ENCODE data around the gene PROZ.
"Not testable (repeated sequence)": the region's sequence is repeated elsewhere in the genome, so short reads cannot be mapped to it uniquely, and the experiment has no call there.

The PROZ gene

DNA sequence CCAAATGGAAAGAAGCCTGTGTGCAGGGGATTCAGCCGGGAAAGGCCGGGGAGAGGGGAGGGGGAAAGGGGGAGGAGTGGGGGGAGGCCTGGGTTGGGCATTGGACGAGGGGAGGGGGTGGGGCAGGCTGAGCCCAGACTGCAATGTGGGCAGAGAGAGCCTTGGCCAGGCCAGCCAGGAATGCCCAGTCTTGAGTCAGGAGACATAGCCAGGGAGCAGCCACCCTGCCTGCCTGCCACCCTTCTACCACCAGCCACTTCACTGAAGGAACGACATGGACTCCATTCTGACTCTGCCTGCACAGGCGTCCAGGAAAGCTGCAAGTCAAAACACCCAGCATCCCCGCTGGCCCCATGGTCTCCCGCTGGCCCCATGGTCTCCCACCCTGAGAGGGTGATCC lies 498 bp downstream of the PROZ start:
- no peak for DNase-seq

DNA sequence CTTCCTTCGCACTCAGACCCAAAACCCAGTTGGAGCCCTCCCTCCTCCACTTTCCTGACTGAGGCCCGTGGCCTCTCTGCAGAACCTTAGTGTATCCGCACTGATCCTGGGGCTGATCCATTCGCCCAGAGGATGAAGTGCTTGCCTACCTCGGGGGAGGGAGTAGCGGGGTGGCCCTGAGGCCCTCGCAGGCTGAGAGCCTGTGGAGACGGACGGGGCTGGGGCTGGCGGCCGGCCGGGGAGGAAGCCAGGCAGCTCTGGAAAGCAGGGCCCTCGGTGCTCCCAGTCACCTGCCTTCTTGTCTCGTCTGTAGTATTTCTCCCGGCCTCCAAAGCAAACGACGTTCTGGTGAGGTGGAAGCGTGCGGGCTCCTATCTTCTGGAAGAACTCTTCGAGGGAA lies 1.3 kb downstream of the PROZ start:
- DNase-seq: no peak

DNA sequence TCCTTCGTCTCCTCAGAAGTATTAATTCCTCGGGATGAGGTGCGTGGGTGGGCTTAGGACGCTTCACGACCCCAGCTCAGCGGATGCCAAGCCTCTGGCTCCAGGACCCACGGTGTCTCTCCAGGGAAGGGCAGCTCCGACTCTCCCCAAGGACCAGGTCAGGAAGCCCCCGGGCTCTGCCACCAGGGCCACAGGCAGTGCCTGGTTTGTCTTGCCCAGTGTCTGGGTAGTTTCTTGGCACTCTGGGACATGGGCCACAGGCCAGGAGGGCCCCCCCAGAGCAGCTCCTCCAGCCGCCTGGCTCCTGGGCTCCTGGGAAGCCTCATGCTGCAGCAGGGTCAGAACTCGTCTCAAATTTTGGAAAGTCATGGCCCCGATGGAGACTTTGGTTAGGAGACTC lies 2.5 kb downstream of the PROZ start:
- DNase-seq: no peak

DNA sequence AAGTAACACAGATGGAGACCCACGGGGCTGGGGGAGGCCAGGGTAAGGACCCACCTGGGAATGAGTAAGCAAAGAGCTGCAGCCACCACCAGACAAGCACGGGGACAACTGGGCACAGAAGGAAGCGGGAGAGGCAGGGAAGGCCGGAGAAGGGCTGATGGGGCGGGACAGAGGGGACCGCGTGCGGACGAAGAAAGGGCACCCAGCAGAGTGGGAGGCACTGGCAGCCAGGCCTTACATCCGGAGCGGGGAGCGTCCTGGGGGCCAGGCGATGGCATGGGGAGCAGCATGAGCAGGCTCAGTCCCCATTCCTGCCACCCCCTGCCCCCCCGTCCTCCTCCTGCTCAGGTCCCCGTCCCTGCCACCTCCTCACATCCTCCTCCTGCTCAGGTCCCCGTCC lies 3.0 kb downstream of the PROZ start:
- DNase-seq: no peak

DNA sequence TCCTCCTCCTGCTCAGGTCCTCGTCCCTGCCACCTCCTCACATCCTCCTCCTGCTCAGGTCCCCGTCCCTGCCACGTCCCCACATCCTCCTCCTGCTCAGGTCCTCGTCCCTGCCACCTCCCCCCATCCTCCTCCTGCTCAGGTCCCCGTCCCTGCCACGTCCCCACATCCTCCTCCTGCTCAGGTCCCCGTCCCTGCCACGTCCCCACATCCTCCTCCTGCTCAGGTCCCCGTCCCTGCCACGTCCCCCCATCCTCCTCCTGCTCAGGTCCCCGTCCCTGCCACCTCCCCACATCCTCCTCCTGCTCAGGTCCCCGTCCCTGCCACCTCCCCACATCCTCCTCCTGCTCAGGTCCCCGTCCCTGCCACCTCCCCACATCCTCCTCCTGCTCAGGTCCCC lies 3.5 kb downstream of the PROZ start:
- not testable (repeated sequence) for DNase-seq

DNA sequence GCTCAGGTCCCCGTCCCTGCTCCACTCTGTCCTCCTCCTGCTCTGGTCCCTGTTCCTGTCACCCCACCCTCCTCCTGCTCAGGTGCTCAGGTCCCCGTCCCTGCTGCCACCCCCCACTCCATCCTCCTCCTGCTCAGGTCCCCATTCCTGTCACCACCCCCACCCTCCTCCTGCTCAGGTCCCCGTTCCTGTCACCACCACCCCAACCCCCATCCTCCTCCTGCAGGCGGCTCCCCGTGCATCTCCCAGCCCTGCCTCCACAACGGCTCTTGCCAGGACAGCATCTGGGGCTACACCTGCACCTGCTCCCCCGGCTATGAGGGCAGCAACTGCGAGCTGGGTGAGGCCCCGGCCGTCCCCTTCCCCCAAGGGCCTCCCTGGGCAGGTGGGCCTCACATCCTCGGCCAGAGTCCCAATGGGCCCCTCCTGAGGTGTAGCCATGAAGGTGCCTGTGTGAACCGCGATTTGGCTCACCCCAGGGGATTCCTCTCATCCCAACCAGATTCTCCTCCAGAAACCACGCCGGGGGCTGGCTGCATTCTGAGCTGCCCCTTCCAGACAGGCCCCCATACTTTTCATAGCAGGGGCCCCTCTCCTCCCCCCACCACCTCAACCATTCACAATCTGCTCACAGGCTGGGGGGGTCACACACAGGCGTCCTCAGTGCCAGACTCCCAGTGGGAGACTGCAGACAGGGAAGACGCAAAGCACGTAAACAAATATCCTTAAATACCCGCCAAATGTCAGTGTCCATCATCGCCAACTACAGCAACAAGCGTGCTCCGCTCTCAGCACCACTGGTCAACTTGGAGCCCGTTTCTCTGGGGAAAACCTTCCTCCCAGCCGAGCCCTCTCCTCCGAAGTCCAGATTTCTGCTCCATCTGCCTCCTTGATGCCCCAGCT lies 4.6 kb downstream of the PROZ start:
- no peak for DNase-seq

DNA sequence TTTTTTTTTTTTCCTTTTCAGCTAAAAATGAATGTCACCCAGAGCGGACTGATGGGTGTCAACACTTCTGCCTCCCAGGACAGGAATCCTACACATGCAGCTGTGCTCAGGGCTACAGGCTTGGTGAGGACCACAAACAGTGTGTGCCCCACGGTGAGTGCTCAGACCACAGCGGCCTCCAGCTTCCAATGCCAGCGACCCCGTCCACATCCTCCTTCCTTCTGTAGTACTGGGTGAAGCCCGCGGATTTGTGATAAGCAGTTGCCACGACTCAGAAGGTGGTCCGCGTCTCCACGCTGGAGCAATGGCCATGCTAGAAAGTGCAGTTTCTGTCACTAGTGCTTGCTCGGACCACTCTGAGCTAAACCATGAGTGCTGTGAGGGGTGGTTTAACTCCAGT lies 6.0 kb downstream of the PROZ start:
- DNase-seq: no peak

DNA sequence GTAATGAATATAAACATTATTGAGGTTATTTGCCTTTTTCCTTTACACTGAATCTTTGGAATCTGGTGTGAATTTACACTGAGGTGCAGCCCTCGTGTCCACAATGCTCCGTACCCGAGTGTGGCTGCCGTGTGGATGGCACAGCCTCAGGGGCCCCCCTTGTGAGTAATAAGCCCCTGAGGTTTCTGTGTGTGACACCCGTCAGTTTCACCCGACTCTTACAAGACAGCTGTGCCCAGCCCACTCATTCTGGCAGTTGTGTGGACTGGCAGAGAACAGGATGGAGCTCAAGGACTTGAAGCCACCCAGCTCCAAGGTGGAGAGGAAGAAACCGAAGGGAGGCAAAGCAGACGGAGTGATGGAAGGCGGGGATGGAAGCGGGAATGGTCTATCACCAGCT lies 7.8 kb downstream of the PROZ start:
- no peak for DNase-seq

DNA sequence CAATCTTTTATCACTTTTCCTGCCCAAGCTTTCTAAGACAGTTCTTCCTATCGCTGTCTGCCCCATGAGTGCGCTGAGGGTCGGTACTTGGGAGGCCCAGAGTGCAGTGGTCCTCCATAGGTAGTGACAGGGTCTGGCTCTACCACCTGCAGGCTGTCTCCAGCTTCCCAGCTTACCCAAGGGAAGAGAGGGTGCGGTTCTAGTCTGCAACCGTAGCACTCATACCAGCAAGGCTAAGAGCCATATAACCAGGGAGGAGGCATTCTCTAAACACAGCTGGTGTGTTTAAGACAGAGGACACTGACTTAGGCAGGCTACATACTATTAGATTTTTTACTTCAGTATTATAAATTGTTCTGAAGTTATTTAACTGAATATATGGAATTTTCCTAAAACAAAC lies 8.2 kb downstream of the PROZ start:
- no peak for DNase-seq

DNA sequence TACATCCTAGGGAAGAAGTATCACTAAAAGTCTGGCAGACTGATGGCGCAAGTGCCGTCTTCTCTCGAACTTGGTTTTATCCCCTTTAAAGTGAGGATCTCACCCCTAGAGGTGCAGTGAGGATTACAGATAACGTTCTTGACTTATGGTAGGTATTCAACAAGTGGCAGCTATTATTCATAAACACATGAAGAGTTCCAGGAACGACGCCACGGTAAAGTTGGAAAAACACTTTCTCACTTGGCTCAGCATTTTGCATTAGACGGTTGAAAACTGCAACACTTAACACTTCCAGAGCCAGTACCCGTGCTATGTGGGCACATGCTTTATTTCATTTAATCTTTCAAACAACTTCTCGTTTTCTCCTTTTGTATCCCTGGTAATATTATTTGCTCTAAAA lies 8.7 kb downstream of the PROZ start:
- no peak for DNase-seq

DNA sequence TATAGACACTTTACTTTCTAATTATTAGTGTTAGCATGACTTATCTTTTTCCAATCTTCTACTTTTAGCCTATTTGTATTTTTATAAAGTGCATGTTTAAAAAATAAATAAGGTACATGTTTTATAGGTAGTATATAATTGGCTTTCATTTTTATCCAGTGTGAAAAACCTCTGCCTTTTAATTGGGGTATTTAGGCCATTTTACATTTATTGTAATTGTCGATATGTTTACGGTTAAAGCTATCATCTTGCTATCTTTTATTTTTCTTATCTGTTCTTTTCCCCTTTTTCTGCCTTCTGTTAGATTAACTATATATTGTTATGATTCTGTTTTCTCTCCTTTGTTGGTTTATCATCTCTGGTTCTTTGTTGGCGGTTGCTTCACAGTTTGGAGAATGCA lies 9.1 kb downstream of the PROZ start:
- no peak for DNase-seq

DNA sequence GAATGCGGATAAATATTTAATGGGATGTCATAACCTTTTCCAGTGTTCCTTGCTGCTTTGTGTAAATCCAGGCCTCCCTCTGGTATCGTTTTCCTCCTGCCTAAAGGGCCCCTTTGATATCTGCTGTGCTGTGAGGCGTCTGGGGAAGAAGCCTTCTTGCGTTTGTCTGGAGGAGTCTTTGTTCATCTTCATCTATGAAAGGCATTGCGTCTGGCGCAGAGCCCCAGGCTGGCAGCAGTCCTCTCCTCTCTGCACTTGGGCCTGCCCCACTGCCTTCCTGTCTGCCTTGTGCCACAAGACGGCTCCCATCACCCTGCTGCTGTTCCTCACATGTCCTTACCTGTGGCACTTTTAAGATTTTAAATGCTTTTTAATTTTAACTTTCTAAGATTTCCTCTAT lies 9.8 kb downstream of the PROZ start:
- no peak for DNase-seq

DNA sequence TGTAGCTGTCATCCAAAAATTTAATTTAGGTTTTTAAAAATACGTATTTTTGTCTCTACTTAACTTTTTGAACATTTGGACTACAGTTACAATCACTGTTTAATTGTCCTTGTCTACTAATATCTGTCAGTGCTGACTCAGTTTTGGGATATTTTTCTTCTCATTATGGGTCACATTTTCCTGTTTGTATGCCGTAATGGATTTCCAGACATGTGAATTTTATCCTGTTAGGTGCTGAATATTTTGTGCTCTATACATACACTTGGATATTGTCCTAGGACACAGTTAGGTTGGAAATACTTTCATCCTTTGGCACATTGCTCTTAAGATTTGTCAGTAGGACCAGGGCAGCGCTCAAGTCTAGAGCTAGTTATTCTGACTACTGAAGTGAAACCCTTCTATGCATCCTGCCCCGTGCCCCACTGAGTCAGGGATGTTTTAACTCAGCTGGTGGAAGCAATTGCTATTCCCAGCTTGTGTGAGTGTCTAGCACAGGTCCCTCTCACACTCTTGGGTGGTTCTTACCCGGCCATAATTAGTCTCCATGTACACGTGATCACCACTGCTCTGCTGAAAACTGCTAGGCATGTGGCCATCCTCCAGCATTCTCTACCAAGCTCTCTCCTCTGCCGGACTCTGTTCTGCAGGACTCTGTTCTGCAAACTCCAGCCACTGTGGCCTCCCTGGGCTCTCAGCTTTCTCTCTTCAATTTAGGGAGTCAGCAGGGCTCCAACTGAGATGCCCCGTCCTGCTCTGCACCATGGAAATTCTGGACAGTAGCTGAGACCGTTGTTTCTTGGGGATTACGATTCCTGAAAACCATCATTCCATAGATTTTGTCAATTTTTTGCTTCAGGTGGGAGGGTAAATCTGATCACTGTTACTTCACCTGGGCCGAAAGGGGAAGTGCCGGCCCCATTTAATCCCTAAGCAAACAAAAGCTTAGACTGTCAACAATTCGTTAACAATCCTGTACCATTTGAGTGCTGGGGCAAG lies 11.1 kb downstream of the PROZ start:
- DNase-seq: no peak

DNA sequence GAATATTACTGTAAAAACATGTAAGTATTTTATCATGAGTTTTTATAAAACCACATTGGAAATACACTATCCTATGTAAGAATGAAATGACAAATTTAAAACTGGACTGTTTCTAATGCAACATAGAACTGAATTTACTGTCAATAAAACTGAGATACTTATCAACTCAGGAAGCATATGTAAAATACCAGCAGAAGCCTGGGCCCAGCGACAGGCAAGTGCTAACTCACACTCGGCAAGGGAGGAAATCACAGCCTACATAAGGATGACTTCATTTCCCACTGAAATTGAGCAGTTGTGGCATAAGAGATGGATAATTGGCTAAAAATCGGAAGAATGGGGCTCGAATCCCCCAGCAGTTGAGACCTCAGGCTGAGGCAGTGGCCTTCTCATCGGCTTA lies 12.1 kb downstream of the PROZ start:
- no peak for DNase-seq

DNA sequence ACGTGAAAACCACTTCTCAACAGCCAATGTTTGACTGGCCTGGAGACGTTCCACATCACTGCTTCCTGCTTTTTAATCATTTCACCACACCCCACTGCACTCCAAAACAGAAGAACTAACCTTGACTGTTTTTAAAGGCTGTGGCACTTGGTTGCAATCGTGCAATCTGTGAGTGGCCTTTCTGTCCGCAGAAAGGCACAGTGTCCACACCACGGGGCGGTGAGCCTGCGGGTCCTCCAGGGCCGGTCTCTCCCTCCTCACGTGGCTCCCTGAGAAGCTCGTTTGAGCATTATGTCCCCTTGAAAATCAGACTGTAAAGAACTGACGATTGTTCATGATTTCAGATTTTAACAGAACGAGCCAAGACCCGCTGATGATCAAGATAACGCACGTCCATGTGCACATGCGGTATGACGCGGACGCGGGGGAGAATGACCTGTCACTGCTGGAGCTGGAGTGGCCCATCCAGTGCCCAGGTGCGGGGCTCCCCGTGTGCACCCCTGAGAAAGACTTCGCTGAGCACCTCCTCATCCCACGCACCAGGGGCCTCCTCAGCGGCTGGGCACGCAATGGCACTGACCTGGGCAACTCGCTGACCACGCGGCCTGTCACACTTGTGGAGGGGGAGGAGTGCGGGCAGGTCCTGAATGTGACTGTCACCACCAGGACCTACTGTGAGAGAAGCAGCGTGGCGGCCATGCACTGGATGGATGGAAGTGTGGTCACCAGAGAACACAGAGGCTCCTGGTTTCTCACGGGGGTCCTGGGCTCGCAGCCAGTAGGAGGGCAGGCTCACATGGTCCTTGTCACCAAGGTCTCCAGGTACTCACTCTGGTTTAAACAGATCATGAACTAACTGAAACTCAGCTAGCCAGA lies 13.0 kb downstream of the PROZ start:
- DNase-seq: peak; percentile 28

DNA sequence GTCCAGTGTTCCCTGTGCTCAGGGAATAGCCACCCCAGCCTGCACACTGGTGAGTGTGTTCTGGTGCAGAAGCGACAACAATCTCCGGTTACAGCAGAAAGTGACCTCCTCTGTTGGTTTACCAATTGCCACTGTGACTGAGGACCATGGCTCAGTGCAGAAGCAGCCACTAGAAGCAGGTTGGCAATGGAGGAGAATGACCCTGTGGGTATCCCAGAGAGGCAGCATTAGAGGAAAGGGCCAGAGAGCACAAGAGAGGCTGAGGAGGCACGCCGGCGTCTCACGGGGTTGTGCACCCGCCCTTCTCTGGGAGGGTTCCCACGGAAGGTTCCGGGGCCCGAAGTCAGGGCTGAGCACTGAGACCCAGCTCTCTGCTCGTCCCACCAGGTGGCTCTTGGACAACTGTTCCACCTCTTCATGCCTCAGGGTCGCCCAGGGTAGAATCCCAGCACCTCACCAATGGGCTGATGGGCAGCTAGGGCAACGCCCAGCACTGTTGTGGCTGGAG lies 14.0 kb downstream of the PROZ start:
- no peak for DNase-seq

DNA sequence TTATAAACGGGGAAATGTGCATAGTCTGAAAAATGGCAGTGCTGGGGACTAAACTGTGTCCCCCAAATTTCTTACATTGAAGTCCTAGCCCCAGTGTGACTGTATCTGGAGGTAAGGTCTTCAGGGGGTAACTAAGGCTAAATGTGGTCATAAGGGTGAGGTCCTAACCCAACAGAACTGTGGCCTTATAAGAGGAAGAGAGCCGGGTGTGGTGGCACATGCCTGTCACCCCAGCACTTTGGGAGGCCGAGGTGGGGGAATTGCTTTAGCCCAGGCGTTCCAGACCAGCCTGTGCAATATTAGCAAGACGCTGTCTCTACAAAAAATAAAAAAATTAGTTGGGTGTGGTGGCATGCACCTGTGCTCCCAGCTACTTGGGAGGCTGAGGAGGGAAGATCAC lies 17.8 kb downstream of the PROZ start:
- DNase-seq: no peak

DNA sequence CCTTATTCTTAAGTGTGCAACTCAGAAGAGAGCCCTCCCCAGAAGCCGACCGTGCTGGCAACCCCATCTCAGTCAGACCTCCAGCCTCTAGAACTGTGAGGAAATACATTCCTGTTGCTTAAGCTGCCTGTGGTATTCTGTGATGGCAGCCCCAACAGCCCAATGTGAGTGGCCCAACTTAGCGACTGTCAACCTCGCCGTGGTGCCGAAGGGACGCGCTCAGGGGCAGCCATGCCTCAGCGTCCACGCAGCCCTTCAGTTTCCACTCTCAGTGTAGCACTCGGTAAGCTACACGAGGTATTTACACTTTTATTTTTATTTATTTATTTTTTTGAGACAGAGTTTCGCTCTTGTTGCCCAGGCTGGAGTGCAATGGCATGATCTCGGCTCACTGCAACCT lies 18.4 kb downstream of the PROZ start:
- no peak for DNase-seq

DNA sequence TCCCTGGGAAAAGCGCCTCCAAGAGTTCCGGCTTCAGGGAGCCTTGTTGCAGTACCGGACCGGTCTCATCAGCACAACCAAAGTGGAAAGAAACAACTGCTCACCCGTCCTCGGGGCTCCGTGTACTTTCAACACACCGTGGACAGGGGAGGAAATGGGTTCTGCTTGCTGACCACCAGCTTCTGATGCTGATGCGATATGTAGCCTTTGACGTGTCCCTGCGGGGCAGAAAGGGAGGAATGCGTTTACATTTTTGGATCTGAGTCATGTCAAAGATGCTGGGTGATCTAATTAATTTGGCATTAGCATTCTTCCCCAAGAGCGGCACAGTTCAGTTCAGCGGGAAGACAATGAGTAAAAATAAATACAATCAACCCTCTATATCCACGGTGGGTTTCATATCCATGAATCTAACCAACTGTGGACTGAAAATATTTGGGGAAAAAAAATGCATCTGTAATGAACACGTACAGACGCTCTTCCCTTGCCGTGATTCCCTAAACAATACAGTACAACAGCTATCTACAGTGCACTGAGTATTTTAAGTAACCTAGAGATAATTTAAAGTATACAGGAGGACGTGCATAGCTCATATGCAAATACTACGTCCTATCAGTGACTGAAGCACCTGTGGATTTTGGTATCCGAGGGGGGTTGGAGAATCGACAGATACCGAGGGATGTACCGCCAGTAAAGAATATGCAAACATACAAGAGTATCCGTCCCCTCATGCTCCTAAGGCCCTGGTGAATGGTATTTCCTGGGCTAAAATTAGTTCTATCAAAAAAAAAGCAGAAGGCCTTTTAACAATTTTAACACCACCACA lies 19.8 kb downstream of the PROZ start:
- DNase-seq: no peak

DNA sequence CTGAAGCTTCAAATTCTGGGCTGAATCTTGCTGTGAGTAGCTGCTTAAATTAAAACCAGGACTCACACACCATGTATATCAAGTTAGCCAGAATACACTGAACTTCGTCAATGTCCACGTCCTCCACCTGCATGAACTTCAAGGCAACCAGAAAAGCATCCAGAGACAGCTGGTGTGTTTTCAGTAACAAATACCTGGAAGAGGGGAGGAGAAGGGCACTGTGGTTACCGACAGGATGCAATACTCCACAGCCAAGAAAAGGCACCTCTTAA lies 20.4 kb downstream of the PROZ start:
- DNase-seq: no peak

DNA sequence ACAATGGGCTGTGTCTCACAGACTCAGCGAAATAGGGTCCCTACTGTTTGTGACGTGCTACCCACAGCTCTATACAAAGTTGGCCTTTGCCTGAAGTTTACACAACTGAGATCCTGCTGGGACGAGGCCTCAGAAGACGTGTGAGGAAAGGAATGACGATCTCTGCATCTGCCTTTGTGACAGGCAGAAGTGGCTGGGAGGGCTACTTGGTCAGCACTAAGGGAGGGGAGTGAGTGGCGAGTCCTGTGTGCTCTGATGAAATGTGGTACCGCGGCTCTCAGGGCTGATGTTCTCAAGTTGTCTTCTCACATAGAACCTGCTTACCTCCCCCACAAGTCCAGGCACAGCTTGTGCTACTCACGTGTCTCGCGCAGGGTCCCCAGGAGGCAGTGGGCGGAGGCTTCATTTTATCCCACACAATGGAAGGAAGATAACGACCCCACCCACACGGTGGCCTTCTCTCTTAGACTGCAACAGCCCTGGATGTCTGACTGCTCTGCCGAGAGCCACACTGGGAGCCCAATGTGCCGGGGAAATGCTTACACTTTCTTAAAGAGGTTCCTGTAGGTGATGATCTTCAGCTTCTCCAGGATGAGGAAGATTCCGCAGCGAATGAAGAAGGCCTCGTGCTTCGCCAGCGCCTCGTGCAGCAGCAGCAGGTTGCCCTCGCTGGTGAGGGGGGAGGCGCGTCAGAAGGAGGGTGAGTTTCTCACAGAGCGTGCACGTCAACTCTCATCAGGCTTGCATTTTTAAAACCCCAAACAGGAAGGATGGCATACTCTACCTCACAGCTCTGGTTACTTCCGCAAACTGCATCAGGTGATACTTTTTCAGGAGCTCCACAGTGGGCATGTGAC lies 21.2 kb downstream of the PROZ start:
- DNase-seq: no peak

Data from DMS79 (cell line).